Stimulated activated naive CD4-positive, alpha-beta T cell (primary cell): Measurements from ENCODE around the gene BNIP1.

Source experiments
- DNase-seq, 6 experiments: peaks; one replicate each; lab custom pipeline; 2025; lab: John Stamatoyannopoulos, UW

The BNIP1 gene

DNA sequence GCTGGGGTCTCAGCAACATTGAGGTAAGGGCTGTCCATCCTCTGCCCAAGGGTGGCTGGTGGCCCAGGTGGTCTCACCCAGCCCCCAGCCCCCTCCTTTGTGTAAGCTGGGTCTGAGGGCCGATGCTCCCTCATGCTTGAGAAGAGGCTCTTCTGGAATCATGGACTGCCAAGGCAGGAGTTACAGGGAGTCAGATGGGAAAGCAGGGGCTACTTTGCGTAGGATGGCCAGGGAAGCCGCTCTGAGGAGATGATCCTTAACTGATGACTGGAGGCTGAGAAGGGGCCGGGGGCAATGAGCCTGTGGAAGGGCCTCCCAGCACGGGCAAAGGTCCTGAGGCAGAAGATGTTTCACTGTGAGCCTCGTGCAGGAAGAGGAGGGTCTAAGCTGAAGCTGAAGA lies 67.0 kb downstream of the BNIP1 start:
- DNase-seq, result no peak

DNA sequence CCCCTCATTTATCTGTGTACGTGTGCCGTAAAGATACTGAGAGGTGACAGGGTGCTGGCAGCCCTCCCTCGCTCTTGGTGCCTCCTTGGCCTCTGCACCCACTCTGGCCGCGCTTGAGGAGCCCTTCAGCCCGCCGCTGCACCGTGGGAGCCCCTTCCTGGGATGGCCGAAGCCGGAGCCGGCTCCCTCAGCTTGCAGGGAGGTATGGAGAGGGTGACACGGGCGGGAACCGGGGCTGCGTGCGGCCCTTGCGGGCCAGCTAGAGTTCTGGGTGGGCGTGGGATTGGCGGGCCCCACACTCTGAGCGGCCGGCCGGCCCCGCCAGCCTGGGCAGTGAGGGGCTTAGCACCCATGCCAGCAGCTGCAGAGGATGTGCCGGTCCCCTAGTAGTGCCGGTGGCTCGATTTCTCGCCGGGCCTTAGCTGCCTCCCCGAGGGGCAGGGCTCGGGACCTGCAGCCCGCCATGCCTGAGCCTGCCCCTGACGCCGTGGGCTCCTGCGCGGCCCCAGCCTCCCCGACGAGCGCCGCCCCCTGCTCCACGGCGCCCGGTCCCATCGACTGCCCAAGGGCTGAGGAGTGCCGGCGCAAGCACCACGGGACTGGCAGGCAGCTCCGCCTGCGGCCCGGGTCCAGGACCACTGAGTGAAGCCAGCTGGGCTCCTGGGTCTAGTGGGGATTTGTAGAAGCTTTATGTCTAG lies 69.1 kb downstream of the BNIP1 start:
- no peak for DNase-seq
